ENCODE measurements around the gene RMND5B.
"Not testable (repeated sequence)": the region's sequence is repeated elsewhere in the genome, so short reads cannot be mapped to it uniquely, and the experiment has no call there.

The RMND5B gene

DNA sequence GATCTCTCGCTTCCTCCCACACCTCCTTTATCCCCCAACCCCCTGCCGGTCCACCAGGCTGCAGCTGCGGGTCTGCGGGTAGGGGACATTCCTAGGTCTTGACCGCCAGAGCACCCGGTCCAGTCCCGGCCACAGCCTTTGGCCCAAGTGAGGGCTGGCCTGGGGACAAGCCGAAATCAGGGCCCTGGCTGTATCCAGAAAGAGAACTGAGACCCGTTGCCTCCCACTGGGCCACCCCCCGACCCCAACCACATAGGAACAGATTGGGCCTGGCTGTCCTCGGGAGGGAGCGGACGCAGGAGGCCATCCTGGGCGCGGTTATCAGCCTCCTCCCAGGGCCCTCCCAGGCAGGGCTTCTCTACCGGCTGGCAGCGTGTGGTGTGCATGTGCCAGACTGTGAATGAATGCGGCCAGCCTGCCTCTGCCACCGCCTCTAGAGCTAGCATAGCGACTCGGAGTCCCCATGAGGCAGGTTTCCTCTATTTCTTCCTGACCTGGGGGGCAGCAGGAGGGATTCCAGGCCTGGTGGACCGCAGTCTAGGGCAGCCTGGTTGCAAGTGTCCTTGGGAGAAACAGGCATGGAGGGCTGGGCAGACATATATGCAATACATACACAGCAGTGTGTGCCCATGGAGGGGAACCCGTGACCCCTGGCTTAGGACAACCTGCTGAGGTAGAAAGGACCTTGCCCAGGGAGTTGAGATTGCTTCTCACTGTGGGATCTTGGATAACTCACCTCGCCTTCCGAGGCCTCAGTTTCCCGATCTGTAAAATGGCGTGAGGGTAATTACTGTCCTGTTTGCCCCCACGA lies 16.3 kb upstream of the RMND5B start:
- DNase-seq: peak; percentile 24

- DNase-seq: no peak
Observed at GRCh38 chr5:178115136-178115813, 15.5 kb upstream of the RMND5B start.

- no peak for DNase-seq
Observed at GRCh38 chr5:178115814-178116142, 15.0 kb upstream of the RMND5B start.

- no peak for DNase-seq
Observed at GRCh38 chr5:178116143-178116885, 14.5 kb upstream of the RMND5B start.

GRCh38 chr5:178117923-178118701 lies 12.7 kb upstream of the RMND5B start:
- DNase-seq: no peak

DNA sequence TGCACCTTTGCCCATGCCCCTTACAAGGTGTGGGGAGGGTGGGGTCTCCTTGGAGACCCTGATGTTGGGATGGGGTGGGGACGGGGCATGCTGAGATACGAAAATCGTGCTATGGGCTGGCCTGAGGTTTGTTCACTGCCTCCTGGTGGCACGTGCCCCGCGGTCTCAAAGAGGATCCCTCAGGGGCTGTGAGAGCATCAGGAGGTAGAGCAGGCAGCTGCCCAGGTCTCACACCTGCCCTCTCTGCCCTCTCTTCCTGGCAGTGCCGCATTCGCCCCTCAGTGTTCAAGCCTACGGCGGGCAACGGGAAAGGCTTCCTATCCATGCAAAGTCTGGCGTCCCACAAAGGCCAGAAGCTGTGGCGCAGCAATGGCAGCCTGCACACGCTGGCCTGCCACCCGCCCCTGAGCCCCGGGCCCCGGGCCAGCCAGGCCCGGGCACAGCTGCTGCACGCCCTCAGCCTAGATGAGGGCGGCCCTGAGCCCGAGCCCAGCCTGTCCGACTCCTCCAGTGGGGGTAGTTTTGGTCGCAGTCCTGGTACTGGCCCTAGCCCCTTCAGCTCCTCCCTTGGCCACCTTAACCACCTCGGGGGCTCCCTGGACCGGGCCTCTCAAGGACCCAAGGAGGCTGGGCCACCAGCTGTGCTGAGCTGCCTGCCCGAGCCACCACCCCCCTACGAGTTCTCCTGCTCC lies 10.8 kb upstream of the RMND5B start:
- no peak for DNase-seq

DNA sequence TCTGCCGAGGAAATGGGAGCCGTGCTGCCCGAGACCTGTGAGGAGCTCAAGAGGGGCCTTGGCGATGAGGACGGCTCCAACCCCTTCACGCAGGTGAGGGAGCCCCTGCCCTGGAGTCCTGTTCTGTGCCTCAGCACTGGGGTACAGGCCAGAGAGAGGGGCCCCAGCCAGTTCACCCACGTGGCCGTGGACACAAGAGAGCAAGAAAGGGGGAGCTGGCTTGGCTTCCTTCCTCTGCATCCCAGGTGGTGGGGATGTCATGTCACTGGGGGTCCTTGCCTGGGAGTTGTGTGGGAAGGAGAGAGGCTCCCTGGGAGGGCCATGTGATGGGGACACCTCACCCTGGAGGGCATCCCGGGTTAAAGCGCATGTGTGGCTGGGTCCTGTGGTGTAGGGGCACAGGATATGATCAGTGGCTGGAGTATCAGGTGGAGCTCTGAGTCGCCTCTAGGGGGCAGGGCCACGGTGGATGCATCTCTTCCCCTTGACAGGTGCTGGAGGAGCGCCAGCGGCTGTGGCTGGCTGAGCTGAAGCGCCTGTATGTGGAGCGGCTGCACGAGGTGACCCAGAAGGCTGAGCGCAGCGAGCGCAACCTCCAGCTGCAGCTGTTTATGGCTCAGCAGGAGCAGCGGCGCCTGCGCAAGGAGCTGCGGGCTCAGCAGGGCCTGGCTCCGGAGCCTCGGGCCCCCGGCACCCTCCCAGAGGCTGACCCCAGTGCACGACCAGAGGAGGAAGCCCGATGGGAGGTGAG lies 10.0 kb upstream of the RMND5B start:
- peak; percentile 89 for DNase-seq

DNA sequence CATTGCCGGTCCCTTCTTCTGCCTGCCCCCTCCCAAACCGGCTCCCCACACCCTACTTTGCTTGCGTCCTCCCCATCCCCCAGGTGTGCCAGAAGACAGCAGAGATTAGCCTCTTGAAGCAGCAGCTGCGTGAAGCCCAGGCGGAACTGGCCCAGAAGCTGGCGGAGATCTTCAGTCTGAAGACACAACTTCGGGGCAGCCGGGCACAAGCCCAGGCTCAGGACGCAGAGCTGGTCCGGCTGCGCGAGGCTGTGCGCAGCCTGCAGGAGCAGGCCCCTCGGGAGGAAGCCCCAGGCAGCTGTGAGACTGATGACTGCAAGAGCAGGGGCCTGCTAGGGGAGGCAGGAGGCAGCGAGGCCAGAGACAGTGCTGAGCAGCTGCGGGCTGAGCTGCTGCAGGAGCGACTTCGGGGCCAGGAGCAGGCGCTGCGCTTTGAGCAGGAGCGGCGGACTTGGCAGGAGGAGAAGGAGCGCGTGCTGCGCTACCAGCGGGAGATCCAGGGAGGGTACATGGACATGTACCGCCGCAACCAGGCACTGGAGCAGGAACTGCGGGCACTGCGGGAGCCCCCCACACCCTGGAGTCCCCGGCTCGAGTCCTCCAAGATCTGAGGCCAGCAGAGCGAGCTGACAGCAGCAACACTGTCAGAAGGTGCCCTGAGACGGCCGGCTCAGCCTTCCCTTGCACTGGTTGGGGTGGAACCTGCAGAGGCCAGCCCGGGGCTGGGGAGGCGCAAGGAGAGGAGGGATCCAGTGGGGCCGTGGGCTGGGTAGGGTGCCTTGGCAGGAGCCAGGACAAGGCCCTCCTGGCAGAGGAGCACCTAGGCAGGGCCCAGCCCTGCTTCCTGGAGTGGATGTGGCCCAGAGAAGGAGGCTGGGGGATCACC lies 9.2 kb upstream of the RMND5B start:
- no peak for DNase-seq

DNA sequence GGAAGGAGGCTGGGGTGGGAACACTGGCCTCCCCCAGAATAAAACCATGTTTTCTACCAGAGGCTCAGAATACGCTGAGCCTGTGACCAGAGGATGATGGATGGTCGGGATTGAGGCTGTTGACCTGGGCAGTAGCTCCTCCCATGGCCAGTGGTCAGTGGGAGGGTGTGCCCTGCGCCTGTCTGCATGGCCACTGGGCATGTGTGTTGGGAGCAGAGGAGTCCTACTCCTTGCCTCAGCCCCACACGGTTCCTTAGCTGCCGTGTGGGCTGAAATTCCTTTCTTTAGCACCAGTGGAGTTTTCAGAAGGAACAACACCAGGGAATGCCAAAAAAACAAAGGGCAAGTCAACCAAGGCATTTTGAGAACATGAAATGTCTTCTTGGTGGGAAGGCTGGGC lies 8.5 kb upstream of the RMND5B start:
- no peak for DNase-seq

DNA sequence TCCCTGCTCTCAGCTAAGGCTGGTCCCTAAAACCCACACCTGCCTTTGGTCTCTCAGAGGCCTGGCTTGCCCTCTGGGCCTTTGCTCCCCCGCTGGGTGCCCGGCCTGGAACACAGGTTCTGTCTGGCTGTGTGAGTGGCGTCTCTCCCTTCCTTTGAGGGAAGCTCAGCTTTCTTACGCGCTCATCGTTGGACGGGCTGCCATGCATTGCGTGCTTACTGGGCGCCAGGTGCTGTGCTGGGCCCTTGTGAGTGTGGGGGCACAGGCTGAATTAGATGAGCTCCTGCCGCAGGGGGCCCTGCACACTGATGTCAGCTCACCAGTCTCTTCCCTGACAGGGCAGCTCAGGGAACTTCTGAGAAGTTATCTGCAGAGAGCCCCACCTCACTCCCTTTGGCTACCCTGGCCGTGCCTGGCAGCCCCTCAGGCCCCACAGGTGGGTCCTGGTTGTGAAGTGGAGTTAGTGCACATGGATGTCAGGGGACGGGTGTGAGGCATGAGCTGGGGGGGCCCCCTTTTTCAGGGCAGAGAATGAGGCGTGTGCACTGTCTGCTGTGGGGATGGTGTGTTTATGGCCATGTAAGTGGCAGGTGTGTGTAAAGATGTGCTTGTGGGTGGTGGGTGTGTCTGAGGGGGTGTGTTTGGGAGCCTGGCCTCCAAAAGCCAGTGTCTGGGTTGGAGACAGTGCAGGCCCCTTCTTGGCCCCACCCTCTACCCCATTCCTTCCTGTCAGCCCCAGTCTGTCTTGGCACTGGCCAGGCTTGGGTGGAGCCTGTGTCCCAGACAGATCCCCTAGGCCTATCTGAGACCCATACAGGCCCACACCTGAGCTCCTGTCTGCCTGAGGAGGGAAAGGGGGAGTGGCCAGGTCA lies 7.5 kb upstream of the RMND5B start:
- no peak for DNase-seq

GRCh38 chr5:178123966-178124925 lies 6.6 kb upstream of the RMND5B start:
- DNase-seq: no peak

GRCh38 chr5:178125253-178125906 lies 5.4 kb upstream of the RMND5B start:
- no peak for DNase-seq

- no peak for DNase-seq
Observed at GRCh38 chr5:178126556-178126955, 4.3 kb upstream of the RMND5B start.

GRCh38 chr5:178127300-178128009 lies 3.4 kb upstream of the RMND5B start:
- DNase-seq: not testable (repeated sequence)

- DNase-seq: no peak
Observed at GRCh38 chr5:178129296-178129695, 1.5 kb upstream of the RMND5B start.

DNA sequence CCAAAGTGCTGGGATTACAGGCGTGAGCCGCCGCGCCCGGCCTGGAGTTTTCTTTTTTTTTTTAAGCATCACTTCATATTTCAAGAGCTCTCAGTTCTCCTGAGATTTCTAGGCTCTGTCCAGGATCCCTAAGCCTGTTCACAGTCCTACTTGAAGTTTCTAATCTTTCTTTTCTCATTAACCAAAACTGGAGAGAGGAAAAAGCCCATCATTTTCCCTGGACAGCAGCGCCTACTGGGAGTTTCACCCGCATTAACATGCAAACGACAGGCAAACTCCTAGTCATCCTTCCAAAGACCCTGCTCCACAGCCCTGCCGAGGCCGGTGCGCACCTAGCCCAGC lies 609 bp upstream of the RMND5B start:
- DNase-seq: not testable (repeated sequence)

DNA sequence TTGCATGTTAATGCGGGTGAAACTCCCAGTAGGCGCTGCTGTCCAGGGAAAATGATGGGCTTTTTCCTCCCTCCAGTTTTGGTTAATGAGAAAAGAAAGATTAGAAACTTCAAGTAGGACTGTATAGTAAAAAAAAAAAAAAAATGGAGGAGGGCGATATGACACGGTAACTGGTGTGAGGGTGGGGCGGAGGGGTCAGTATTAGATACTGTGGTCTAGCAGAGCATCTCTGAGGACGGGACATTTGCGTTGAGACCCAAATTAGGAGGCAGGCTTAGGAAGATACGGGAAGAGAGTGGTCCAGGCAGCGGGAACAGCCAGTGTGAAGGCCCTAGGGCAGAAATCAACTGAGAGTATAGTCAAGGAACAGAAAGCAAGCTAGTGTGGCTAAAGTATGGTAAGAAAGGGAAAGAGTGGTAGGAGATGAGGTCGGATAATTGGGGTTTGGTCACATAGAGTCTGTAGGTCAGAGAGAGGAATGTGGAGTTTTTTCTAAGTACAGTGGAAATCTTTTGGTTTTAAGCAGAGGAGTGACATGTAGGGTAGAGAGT lies 707 bp downstream of the RMND5B start:
- no peak for DNase-seq
